ENCODE data around the gene LAD1.

- TF ChIP-seq POLR2A (IDR thresholded peaks at IDR 0.05; ENCODE audit: low read length) = no peak
- TF ChIP-seq GATA1 (IDR thresholded peaks at IDR 0.05; ENCODE audit: low read depth, low read length) = no peak
Observed at GRCh38 chr1:201433609-201434008, 34.5 kb upstream of the LAD1 start.
